HepG2 (cell line): ENCODE data around the gene GATAD2B. TPM values are rescaled to one million over a fixed set of nuclear protein-coding genes. Genes with fewer than 3 reads are reported as not detected.

Experiments
- BCL6 ChIP-seq: IDR thresholded peaks from 2 replicates; pipeline ENCODE4 v1.6.1; 2016; ENCODE audit warnings: missing genetic modification reagents, missing compliant biosample characterization
- ETV5 ChIP-seq: IDR thresholded peaks from 2 replicates; pipeline ENCODE4 v1.6.1; 2018; ENCODE audit warnings: missing biosample characterization, missing genetic modification reagents, inconsistent platforms, borderline replicate concordance
- RXRA ChIP-seq: sonication (generic); formaldehyde crosslinking; IDR thresholded peaks from 2 replicates; pipeline ENCODE4 v1.5.1; 2020; ENCODE audit warnings: missing genetic modification reagents
- SP5 ChIP-seq: IDR thresholded peaks from 2 replicates; pipeline ENCODE4 v1.6.1; 2016; ENCODE audit warnings: low read depth, borderline replicate concordance
- TEAD3 ChIP-seq: optimal IDR thresholded peaks from 2 replicates; pipeline ENCODE3; 2016; ENCODE audit warnings: borderline replicate concordance
- ZFP1 ChIP-seq: IDR thresholded peaks from 2 replicates; pipeline ENCODE4 v1.6.1; 2016
- ZNF224 ChIP-seq: sonication (generic); formaldehyde crosslinking; IDR thresholded peaks from 2 replicates; pipeline ENCODE4 v1.5.0; 2020; ENCODE audit warnings: mild to moderate bottlenecking, missing genetic modification reagents
- ZNF234 ChIP-seq: sonication (generic); formaldehyde crosslinking; conservative IDR thresholded peaks from 2 replicates; pipeline ENCODE4 v1.5.1; 2020; ENCODE audit warnings: mild to moderate bottlenecking, missing genetic modification reagents
- ZNF335 ChIP-seq: sonication (generic); formaldehyde crosslinking; IDR thresholded peaks from 2 replicates; pipeline ENCODE4 v1.4.0; 2020; ENCODE audit warnings: missing genetic modification reagents
- ZNF616 ChIP-seq: sonication (generic); formaldehyde crosslinking; IDR thresholded peaks from 2 replicates; pipeline ENCODE4 v1.5.0; 2020; ENCODE audit warnings: low read depth, mild to moderate bottlenecking, missing genetic modification reagents
- ZNF775 ChIP-seq: sonication (generic); formaldehyde crosslinking; IDR thresholded peaks from 2 replicates; pipeline ENCODE4 v1.4.0; 2020; ENCODE audit warnings: missing genetic modification reagents, mild to moderate bottlenecking, moderate library complexity, borderline replicate concordance
- polyA plus RNA-seq, 8 experiments: library from polyadenylated mRNA; depleted of rRNA in 3 of 8; stranded (reverse) in 7 of 8; unstranded in 1 of 8; fragments of >200 nt; fragmentation: Illumina TruSeq in 4 of 8; extraction: Trizol in 4 of 8; gene quantifications; 2 replicates each; pipeline versions ENCODE4 v1.2.1 to v1.2.3, GENCODE V29; 2011 to 2016; ENCODE audit warnings: low read depth in 4 of 8, missing spikeins in 1 of 8, mixed read lengths in 1 of 8; ENCODE audit not compliant: insufficient read depth in 1 of 8
- total RNA-seq, 5 experiments: library from RNA; depleted of rRNA; stranded (reverse); fragments of >200 nt; fragmentation: Illumina TruSeq; extraction: Trizol; gene quantifications; 2 replicates each; pipeline ENCODE4 v1.2.3, GENCODE V29; 2016; ENCODE audit warnings: low read depth in 1 of 5
- TF ChIP-seq, protein P1 (sequence below): sonication (generic); formaldehyde crosslinking; IDR thresholded peaks from 2 replicates; pipeline ENCODE4 v1.5.0; 2020; ENCODE audit warnings: missing genetic modification reagents
- TF ChIP-seq, protein P2 (sequence below): sonication (generic); formaldehyde crosslinking; IDR thresholded peaks from 2 replicates; pipeline ENCODE4 v1.8.0; 2022; ENCODE audit warnings: mild to moderate bottlenecking, missing genetic modification reagents
- TF ChIP-seq, protein P3 (sequence below): sonication (generic); formaldehyde crosslinking; IDR thresholded peaks from 2 replicates; pipeline ENCODE4 v1.4.0; 2020; ENCODE audit warnings: mild to moderate bottlenecking, missing genetic modification reagents
- TF ChIP-seq, protein P4 (sequence below): sonication (generic); formaldehyde crosslinking; IDR thresholded peaks from 2 replicates; pipeline ENCODE4 v1.4.0; 2020; ENCODE audit warnings: missing genetic modification reagents, borderline replicate concordance

The GATAD2B gene
- total and polyA plus RNA-seq, 2 of the 13 experiments (the other 11 are each of a cell fraction or from before 2014, with no cell fraction given): 3.2 to 5.2 TPM

DNA sequence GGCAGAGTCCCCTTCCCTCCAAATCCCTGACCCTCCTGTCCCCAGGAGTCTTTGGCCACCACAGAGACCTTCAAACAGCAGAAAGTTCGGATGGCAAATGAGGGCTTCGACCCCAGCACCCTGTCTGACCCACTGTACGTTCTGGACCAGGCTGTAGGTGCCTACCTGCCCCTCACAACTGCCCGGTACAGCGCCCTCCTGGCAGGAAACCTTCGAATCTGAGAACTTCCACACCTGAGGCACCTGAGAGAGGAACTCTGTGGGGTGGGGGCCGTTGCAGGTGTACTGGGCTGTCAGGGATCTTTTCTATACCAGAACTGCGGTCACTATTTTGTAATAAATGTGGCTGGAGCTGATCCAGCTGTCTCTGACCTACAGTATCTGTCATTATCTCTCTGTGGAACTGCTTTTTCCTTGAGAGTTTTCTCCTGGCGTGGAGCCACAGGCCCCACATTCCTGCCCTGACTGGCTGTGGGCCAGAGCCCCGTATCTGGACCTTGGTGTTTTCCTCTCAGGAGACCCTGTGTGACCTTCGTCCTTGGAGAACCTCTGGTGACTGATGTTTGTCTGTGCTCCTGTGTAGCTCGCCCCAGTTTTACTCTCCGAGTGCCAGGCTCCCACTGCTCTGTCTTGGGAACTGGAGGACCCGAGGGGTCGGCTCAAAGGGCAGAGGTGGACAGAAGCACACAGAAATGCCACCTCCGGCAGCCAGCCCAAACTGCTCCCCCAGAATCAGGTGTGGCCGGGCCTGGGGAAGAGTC is 142.8 kb downstream of the GATAD2B start (continued):
- TF ChIP-seq, protein P1, sequence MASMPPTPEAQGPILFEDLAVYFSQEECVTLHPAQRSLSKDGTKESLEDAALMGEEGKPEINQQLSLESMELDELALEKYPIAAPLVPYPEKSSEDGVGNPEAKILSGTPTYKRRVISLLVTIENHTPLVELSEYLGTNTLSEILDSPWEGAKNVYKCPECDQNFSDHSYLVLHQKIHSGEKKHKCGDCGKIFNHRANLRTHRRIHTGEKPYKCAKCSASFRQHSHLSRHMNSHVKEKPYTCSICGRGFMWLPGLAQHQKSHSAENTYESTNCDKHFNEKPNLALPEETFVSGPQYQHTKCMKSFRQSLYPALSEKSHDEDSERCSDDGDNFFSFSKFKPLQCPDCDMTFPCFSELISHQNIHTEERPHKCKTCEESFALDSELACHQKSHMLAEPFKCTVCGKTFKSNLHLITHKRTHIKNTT (CRISPR knock-in tag): no peak
- TF ChIP-seq TEAD3 (CRISPR knock-in tag): peak; percentile 63
- no peak for TF ChIP-seq ZFP1 (CRISPR knock-in tag)
- 0 out of 2 replicates have a peak, but pooled peaks have one; percentile 19 for TF ChIP-seq ETV5 (CRISPR knock-in tag)
- no peak for TF ChIP-seq ZNF775 (CRISPR knock-in tag)
- TF ChIP-seq ZNF234 (CRISPR knock-in tag): no peak
- TF ChIP-seq, protein P2, sequence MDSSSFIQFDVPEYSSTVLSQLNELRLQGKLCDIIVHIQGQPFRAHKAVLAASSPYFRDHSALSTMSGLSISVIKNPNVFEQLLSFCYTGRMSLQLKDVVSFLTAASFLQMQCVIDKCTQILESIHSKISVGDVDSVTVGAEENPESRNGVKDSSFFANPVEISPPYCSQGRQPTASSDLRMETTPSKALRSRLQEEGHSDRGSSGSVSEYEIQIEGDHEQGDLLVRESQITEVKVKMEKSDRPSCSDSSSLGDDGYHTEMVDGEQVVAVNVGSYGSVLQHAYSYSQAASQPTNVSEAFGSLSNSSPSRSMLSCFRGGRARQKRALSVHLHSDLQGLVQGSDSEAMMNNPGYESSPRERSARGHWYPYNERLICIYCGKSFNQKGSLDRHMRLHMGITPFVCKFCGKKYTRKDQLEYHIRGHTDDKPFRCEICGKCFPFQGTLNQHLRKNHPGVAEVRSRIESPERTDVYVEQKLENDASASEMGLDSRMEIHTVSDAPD (CRISPR knock-in tag): no peak
- TF ChIP-seq, protein P3, sequence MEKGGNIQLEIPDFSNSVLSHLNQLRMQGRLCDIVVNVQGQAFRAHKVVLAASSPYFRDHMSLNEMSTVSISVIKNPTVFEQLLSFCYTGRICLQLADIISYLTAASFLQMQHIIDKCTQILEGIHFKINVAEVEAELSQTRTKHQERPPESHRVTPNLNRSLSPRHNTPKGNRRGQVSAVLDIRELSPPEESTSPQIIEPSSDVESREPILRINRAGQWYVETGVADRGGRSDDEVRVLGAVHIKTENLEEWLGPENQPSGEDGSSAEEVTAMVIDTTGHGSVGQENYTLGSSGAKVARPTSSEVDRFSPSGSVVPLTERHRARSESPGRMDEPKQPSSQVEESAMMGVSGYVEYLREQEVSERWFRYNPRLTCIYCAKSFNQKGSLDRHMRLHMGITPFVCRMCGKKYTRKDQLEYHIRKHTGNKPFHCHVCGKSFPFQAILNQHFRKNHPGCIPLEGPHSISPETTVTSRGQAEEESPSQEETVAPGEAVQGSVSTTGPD (CRISPR knock-in tag): no peak
- TF ChIP-seq BCL6: peak; percentile 77
- no peak for TF ChIP-seq ZNF616 (CRISPR knock-in tag)
- TF ChIP-seq RXRA (CRISPR knock-in tag): peak; percentile 83
- TF ChIP-seq ZNF224: no peak
- TF ChIP-seq, protein P4, sequence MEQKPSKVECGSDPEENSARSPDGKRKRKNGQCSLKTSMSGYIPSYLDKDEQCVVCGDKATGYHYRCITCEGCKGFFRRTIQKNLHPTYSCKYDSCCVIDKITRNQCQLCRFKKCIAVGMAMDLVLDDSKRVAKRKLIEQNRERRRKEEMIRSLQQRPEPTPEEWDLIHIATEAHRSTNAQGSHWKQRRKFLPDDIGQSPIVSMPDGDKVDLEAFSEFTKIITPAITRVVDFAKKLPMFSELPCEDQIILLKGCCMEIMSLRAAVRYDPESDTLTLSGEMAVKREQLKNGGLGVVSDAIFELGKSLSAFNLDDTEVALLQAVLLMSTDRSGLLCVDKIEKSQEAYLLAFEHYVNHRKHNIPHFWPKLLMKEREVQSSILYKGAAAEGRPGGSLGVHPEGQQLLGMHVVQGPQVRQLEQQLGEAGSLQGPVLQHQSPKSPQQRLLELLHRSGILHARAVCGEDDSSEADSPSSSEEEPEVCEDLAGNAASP (CRISPR knock-in tag): peak; percentile 94; the same call in 1 of the 2 replicates
- TF ChIP-seq SP5 (CRISPR knock-in tag): no peak
- TF ChIP-seq ZNF335 (CRISPR knock-in tag): no peak
